Measurements from ENCODE around the gene MEMO1. TPM values are rescaled to one million over a fixed set of nuclear protein-coding genes. Genes with fewer than 3 reads are reported as not detected.

MEMO1 gene
- total RNA-seq, 2 experiments from 2014 or later, result 39.6 to 39.8 TPM

DNA sequence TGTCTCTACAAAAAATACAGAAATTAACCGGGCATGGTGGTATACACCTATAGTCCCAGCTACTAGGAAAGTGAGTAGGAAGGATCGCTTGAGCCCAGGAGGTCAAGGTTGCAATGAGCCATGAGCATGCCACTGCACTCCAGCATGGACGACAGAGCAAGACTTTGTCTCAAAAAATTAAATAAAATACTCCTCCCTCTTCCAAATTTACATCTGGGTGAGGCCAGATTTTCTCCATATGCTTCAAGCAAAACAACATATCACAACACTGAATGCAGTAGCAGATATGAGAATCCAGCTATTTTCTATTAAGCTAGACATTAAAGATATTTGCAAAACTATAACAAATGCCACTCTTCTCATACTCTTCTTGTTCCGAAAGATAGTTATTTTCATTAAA, 20.9 kb downstream of the MEMO1 start:
- Mint-ChIP-seq H3K27ac (no peak overlapping the region), H3K9me3 (no peaks in the 10 kb centered on the region), H3K4me1 (ENCODE audit: low read depth) (peaks cover 45% of the 10 kb centered on the region)

DNA sequence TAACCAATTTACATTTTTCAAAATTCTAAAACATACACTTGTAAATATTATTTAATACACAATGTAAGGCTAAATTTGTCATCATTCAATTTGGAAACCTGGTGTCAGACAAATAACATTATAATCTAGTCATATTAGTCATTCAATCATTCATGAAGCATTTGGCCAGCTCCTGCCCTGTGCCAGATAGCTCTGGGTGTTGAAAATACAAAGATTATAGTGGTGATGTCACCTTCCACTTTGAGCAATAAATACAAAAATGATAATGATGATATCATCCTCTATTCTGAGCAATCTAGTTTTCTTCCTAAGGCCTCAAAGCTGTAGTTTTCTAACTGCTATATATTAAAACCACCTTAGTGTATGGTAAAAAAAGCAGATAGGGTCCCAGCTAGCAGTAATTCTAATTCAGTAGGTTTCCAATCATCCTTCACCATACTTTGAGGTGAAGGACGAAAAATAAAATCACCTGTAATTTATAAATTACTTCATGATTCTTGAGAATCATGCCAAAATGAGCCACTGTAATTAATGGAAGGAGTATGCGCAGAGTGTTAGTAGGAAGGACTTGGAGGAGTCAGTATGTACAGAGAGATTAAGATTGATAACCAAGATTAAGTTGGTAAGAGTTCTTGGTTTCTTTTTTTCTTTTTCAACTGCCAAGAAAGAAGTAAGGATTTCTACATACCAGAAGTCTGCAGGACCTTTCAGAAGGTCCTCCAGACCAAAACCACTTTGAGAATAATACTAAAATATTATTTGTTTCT, 23.2 kb downstream of the MEMO1 start:
- H3K4me3 Mint-ChIP-seq, result no peak overlapping the region
- CTCF ChIA-PET, result no interaction called here
- peaks cover 4% of the 10 kb centered on the region for H3K36me3 ChIP-seq (ENCODE audit: insufficient read depth, low read length)
- no peaks in the 10 kb centered on the region for H3K9me3 Mint-ChIP-seq
- no peak for DNase-seq
- H3K36me3 Mint-ChIP-seq (ENCODE audit: low read depth), result peaks cover 10% of the 10 kb centered on the region
- POLR2A ChIA-PET, result no interaction called here
- H3K4me1 ChIP-seq (ENCODE audit: insufficient read depth, low read length), result peaks cover 6% of the 10 kb centered on the region
- no peaks in the 10 kb centered on the region for H3K9me3 ChIP-seq (ENCODE audit: control insufficient read depth in 1 of 2, insufficient read depth in 1 of 2, low read length in 2 of 2)
- no peaks in the 10 kb centered on the region for H3K27me3 Mint-ChIP-seq
- peak overlapping the region; percentile 31 for H3K27ac Mint-ChIP-seq
- intact Hi-C loops (cut with DNase I, micrococcal nuclease), result no loop called here
- no peak overlapping the region for H3K4me3 ChIP-seq (ENCODE audit: low read length)
- H3K4me1 Mint-ChIP-seq (ENCODE audit: low read depth), result peaks cover 42% of the 10 kb centered on the region
- no peak for ATAC-seq (ENCODE audit: poor library complexity)
- no peaks in the 10 kb centered on the region for H3K27me3 ChIP-seq (ENCODE audit: control insufficient read depth in 1 of 2, insufficient read depth in 2 of 2, low read length in 2 of 2)
- H3K27ac ChIP-seq (ENCODE audit: low read depth in 1 of 2, low read length in 2 of 2), result no peak overlapping the region
- TF ChIP-seq, protein P1, sequence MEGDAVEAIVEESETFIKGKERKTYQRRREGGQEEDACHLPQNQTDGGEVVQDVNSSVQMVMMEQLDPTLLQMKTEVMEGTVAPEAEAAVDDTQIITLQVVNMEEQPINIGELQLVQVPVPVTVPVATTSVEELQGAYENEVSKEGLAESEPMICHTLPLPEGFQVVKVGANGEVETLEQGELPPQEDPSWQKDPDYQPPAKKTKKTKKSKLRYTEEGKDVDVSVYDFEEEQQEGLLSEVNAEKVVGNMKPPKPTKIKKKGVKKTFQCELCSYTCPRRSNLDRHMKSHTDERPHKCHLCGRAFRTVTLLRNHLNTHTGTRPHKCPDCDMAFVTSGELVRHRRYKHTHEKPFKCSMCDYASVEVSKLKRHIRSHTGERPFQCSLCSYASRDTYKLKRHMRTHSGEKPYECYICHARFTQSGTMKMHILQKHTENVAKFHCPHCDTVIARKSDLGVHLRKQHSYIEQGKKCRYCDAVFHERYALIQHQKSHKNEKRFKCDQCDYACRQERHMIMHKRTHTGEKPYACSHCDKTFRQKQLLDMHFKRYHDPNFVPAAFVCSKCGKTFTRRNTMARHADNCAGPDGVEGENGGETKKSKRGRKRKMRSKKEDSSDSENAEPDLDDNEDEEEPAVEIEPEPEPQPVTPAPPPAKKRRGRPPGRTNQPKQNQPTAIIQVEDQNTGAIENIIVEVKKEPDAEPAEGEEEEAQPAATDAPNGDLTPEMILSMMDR (IDR thresholded peaks at IDR 0.05), result no peak

More for the DNA sequence above, 20.9 kb downstream of the MEMO1 start:
- TF ChIP-seq, protein P1 (IDR thresholded peaks at IDR 0.05), result no peak
- Histone ChIP-seq H3K36me3 (ENCODE audit: insufficient read depth, low read length) (no peaks in the 10 kb centered on the region), H3K4me3 (ENCODE audit: low read length) (no peak overlapping the region), H3K9me3 (ENCODE audit: control insufficient read depth in 1 of 2, insufficient read depth in 1 of 2, low read length in 2 of 2) (no peaks in the 10 kb centered on the region), H3K27ac (ENCODE audit: low read depth in 1 of 2, low read length in 2 of 2) (no peak overlapping the region), H3K4me1 (ENCODE audit: insufficient read depth, low read length) (peaks cover 6% of the 10 kb centered on the region), H3K27me3 (ENCODE audit: control insufficient read depth in 1 of 2, insufficient read depth in 2 of 2, low read length in 2 of 2) (no peaks in the 10 kb centered on the region)
- DNase-seq (no peak), ATAC-seq (ENCODE audit: poor library complexity) (no peak)
- POLR2A ChIA-PET, result interaction anchor here (1.1 kb wide), 1 partner anchor 19 kb away, joined by 3 read pairs; no protein-coding TSS in a partner anchor
- CTCF ChIA-PET, result no interaction called here
- Mint-ChIP-seq H3K36me3 (ENCODE audit: low read depth) (no peaks in the 10 kb centered on the region), H3K4me3 (no peak overlapping the region), H3K27me3 (no peaks in the 10 kb centered on the region)
- intact Hi-C loops (cut with DNase I, micrococcal nuclease), result no loop called here

- ATAC-seq (ENCODE audit: poor library complexity) (no peak), DNase-seq (no peak)
- POLR2A ChIA-PET, result no interaction called here
- peaks cover 38% of the 10 kb centered on the region for H3K4me1 Mint-ChIP-seq (ENCODE audit: low read depth)
- CTCF ChIA-PET, result no interaction called here
- H3K27ac Mint-ChIP-seq, result peak overlapping the region; percentile 31
- Histone ChIP-seq H3K36me3 (ENCODE audit: insufficient read depth, low read length) (peaks cover 5% of the 10 kb centered on the region), H3K4me1 (ENCODE audit: insufficient read depth, low read length) (peaks cover 3% of the 10 kb centered on the region), H3K9me3 (ENCODE audit: control insufficient read depth in 1 of 2, insufficient read depth in 1 of 2, low read length in 2 of 2) (no peaks in the 10 kb centered on the region), H3K4me3 (ENCODE audit: low read length) (no peak overlapping the region), H3K27me3 (ENCODE audit: control insufficient read depth in 1 of 2, insufficient read depth in 2 of 2, low read length in 2 of 2) (no peaks in the 10 kb centered on the region), H3K27ac (ENCODE audit: low read depth in 1 of 2, low read length in 2 of 2) (no peak overlapping the region)
- TF ChIP-seq, protein P1 (IDR thresholded peaks at IDR 0.05), result no peak
- H3K36me3 Mint-ChIP-seq (ENCODE audit: low read depth), result peaks cover 12% of the 10 kb centered on the region
- H3K27me3 Mint-ChIP-seq, result no peaks in the 10 kb centered on the region
- no peak overlapping the region for H3K4me3 Mint-ChIP-seq
- intact Hi-C loops (cut with DNase I, micrococcal nuclease), result no loop called here
- H3K9me3 Mint-ChIP-seq, result no peaks in the 10 kb centered on the region
These were observed 23.9 kb downstream of the MEMO1 start for GRCh38 chr2:31986906-31987305.
